ENCODE data around the gene GPR119.
"Not testable (repeated sequence)": the region's sequence is repeated elsewhere in the genome, so short reads cannot be mapped to it uniquely, and the experiment has no call there.

GPR119 gene

DNA sequence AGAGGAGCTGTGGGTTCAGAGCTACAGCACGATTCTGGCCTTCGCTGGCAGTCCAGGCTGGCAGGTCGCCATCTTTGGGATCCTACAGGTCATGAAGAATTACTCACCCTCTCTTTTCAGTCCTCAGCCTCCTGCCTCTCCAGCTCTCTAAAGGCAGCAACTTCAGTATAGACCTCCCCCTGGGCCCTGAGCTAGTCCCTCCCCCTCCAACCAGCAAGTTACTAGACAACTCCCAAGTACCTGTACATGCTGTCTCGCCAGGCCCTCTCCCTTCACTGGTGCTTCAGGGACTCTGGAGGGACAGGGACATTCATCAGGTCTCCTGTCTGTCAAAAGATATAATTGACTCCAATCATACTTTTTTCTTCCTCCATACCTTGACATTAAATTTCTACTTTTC, at the start of gene GPR119:
Gene GPR119 (minus strand): TSS at position 155 of the 400 bp plus-strand sequence. CDS start 227 bp downstream, outside the sequence.
- no peaks in the 10 kb centered on the region for H3K36me3 ChIP-seq (ENCODE audit: insufficient read depth, low read depth, low read length)
- H3K4me3 ChIP-seq (ENCODE audit: low read length): no peak within 1 kb of the TSS
- no peaks in the 10 kb centered on the region for H3K9me3 ChIP-seq (ENCODE audit: insufficient read depth, low read depth, low read length)
- H3K4me1 ChIP-seq (ENCODE audit: insufficient read depth, low read length): no peaks in the 10 kb centered on the region
- H3K9ac ChIP-seq (ENCODE audit: low read depth, low read length): no peak within 1 kb of the TSS
- no peak within 1 kb of the TSS for H3K27ac ChIP-seq (ENCODE audit: low read length)
- H3K27me3 ChIP-seq (ENCODE audit: insufficient read depth, low read length): no peaks in the 10 kb centered on the region

DNA sequence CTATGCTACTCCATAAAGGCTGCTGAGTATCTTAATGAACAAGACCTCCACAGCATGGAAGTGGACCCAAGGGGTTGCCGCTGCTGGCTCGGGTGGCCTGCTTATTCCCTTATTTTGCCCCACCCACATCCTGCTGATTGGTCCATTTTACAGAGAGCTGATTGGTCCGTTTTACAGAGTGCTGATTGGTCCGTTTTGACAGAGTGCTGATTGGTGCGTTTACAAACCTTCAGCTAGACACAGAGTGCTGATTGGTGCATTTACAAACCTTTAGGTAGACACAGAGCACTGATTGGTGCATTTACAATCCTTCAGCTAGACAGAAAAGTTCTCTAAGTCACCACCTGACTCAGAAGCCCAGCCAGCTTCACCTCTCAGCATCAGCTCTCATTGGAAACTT, 43.8 kb upstream of the GPR119 start:
- not testable (repeated sequence) for H3K27me3 ChIP-seq (ENCODE audit: insufficient read depth, low read length); H3K4me1 ChIP-seq (ENCODE audit: insufficient read depth, low read length); H3K4me3 ChIP-seq (ENCODE audit: low read length); H3K36me3 ChIP-seq (ENCODE audit: insufficient read depth, low read depth, low read length); H3K27ac ChIP-seq (ENCODE audit: low read length); H3K9me3 ChIP-seq (ENCODE audit: insufficient read depth, low read depth, low read length); H3K9ac ChIP-seq (ENCODE audit: low read depth, low read length)

DNA sequence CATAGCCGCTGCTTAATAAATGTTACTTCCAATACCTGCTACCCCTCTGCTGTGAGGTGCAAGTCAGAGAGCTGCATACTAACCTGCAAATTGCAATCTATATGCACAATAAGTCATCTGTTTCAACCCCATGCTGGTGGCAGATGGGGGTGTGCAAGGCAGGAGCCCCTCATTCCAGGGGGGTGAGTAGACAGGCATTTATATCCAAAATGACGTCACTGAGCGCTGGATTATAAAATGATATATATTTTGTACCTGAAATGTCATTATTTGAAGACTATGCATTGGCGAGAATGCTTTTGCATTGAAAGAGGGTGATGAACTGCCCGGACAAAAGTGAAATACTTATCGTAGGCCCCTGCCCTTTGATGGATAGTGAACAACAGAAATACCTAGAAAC, 41.1 kb upstream of the GPR119 start:
- H3K4me3 ChIP-seq (ENCODE audit: low read length): no peak overlapping the region
- no peaks in the 10 kb centered on the region for H3K4me1 ChIP-seq (ENCODE audit: insufficient read depth, low read length)
- H3K27me3 ChIP-seq (ENCODE audit: insufficient read depth, low read length): no peaks in the 10 kb centered on the region
- H3K36me3 ChIP-seq (ENCODE audit: insufficient read depth, low read depth, low read length): no peaks in the 10 kb centered on the region
- H3K9ac ChIP-seq (ENCODE audit: low read depth, low read length): no peak overlapping the region
- no peak overlapping the region for H3K27ac ChIP-seq (ENCODE audit: low read length)
- H3K9me3 ChIP-seq (ENCODE audit: insufficient read depth, low read depth, low read length): no peaks in the 10 kb centered on the region

DNA sequence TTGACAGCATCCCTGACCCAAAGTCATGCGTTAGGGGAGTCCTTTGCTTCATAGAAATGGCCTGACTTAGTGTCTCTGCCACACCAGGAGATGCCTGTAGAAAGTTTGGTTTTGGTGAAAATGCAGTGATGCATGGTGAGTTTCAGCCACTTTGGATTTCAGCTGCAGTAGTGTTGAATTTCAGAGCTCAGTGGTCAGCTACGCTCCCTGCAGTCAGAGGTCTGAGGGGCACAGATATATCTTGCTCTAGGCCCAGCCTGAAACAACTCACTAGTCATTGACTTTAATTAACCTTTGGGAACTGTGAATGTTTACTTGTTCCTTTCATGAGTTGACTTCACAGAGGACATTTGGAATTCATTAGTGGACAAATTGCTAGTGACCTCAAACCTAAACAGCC, 33.8 kb upstream of the GPR119 start:
- Histone ChIP-seq H3K4me1 (ENCODE audit: insufficient read depth, low read length) (peaks cover 7% of the 10 kb centered on the region; the same call in 1 of the 2 replicates), H3K27me3 (ENCODE audit: insufficient read depth, low read length) (no peaks in the 10 kb centered on the region), H3K9ac (ENCODE audit: low read depth, low read length) (no peak overlapping the region), H3K27ac (ENCODE audit: low read length) (no peak overlapping the region), H3K9me3 (ENCODE audit: insufficient read depth, low read depth, low read length) (no peaks in the 10 kb centered on the region), H3K4me3 (ENCODE audit: low read length) (no peak overlapping the region), H3K36me3 (ENCODE audit: insufficient read depth, low read depth, low read length) (0 out of 2 replicates have a peak, but pooled peaks cover 7% of the 10 kb centered on the region)

DNA sequence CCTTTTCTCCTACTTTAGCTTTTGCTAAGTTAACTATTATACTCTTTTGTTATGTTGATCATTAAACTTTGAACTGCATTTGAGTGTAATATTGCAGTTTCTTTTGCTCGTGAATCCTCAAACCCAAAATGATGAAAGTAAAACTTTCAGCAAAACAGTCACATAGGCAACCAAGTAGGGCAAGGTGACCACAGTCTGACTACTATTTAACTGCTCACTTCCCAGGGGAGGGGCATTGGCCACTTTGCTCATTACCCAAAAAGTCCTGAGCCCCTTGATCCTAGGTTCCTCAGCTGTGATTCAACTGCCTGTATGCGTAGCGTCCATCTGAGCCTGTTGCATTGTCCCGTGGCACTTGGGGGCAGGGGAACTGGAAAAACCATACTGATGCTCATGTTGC, 33.3 kb upstream of the GPR119 start:
- H3K4me1 ChIP-seq (ENCODE audit: insufficient read depth, low read length): peaks cover 7% of the 10 kb centered on the region; the same call in 1 of the 2 replicates
- H3K36me3 ChIP-seq (ENCODE audit: insufficient read depth, low read depth, low read length): 0 out of 2 replicates have a peak, but pooled peaks cover 9% of the 10 kb centered on the region
- no peak overlapping the region for H3K27ac ChIP-seq (ENCODE audit: low read length)
- no peak overlapping the region for H3K9ac ChIP-seq (ENCODE audit: low read depth, low read length)
- H3K27me3 ChIP-seq (ENCODE audit: insufficient read depth, low read length): no peaks in the 10 kb centered on the region
- H3K4me3 ChIP-seq (ENCODE audit: low read length): no peak overlapping the region
- H3K9me3 ChIP-seq (ENCODE audit: insufficient read depth, low read depth, low read length): no peaks in the 10 kb centered on the region

DNA sequence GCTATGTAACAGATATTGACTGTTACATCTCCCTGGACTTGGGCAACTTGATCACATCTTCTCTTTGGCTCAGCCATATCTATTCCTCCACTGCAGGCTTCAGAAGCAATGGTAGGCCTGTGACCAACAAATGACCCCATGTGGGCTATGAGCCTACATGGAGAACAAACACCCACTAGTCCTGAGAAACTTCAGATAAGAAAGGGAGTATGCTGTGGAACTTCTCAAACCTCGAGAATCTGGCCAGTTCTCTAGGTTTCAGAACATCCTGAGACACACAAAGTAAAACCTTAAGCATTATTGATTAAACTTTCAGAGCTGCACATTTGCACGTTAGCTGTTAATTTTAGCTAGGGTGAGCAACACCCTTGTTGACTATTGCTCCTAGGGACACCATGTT, 32.6 kb upstream of the GPR119 start:
- peaks cover 7% of the 10 kb centered on the region; the same call in 1 of the 2 replicates for H3K4me1 ChIP-seq (ENCODE audit: insufficient read depth, low read length)
- no peak overlapping the region for H3K9ac ChIP-seq (ENCODE audit: low read depth, low read length)
- no peaks in the 10 kb centered on the region for H3K9me3 ChIP-seq (ENCODE audit: insufficient read depth, low read depth, low read length)
- no peaks in the 10 kb centered on the region for H3K27me3 ChIP-seq (ENCODE audit: insufficient read depth, low read length)
- H3K36me3 ChIP-seq (ENCODE audit: insufficient read depth, low read depth, low read length): 0 out of 2 replicates have a peak, but pooled peaks cover 9% of the 10 kb centered on the region
- H3K4me3 ChIP-seq (ENCODE audit: low read length): no peak overlapping the region
- H3K27ac ChIP-seq (ENCODE audit: low read length): no peak overlapping the region

DNA sequence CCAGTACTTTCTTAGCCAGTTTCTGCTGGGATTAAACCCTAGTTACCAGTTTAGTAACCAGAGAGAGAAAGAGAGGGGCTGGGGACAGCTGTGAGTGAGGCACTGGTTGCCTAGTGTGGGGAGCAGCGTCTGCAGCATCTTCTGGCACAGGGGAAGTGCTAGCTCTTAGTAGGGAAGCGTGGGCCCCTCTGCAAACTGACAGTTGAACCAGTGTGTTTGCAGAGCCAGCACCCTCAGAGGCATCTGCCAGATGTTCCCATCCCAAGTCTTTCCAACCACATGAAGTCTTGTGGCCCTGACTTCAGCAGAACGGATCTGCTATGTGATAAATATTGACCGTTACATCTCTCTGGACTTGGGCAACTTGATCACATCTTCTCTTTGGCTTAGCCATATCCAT, 31.3 kb upstream of the GPR119 start:
- Histone ChIP-seq H3K9me3 (ENCODE audit: insufficient read depth, low read depth, low read length) (no peaks in the 10 kb centered on the region), H3K36me3 (ENCODE audit: insufficient read depth, low read depth, low read length) (0 out of 2 replicates have a peak, but pooled peaks cover 15% of the 10 kb centered on the region), H3K27ac (ENCODE audit: low read length) (no peak overlapping the region), H3K27me3 (ENCODE audit: insufficient read depth, low read length) (no peaks in the 10 kb centered on the region), H3K4me3 (ENCODE audit: low read length) (no peak overlapping the region), H3K4me1 (ENCODE audit: insufficient read depth, low read length) (peaks cover 7% of the 10 kb centered on the region; the same call in 1 of the 2 replicates), H3K9ac (ENCODE audit: low read depth, low read length) (no peak overlapping the region)

DNA sequence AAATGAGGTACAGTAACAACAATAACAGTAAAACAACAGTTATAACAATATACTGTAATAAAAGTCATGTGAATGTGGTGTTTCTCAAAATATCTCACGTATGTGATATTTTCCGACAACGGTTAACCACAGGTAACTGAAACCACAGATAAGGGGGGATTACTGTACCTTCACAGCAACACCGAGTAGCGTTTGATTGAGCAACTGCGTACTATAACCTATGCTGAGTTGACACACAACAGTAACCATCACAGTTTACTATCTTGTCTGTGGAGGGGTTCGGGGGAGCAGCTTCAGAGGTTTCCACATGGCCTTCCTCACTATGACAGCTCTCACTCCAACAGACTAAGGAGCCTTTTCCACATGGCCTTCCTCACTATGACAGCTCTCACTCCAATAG, 29.7 kb upstream of the GPR119 start:
- Histone ChIP-seq H3K36me3 (ENCODE audit: insufficient read depth, low read depth, low read length) (peaks cover 24% of the 10 kb centered on the region), H3K9ac (ENCODE audit: low read depth, low read length) (no peak overlapping the region), H3K9me3 (ENCODE audit: insufficient read depth, low read depth, low read length) (no peaks in the 10 kb centered on the region), H3K27ac (ENCODE audit: low read length) (no peak overlapping the region), H3K4me3 (ENCODE audit: low read length) (no peak overlapping the region), H3K27me3 (ENCODE audit: insufficient read depth, low read length) (no peaks in the 10 kb centered on the region), H3K4me1 (ENCODE audit: insufficient read depth, low read length) (peaks cover 7% of the 10 kb centered on the region; the same call in 1 of the 2 replicates)

DNA sequence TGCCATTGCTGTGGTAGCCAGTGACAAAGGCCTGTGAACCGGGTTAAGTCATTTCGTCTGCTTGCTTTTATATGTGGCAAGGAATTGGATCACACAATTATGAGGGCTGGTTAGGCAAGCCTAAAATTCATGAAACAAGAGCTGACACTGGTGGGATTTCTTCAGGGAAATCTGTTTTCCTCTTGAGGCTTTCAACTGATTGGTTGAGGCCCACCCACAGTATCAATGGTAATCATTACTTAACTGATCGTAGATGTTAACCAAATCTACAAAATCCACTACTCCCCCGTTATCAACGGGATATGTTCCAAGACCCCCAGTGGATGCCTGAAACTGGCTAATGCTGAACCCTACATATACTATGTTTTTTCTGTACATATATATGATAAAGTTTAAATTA, 29.3 kb upstream of the GPR119 start:
- Histone ChIP-seq H3K4me1 (ENCODE audit: insufficient read depth, low read length) (peaks cover 7% of the 10 kb centered on the region; the same call in 1 of the 2 replicates), H3K9me3 (ENCODE audit: insufficient read depth, low read depth, low read length) (no peaks in the 10 kb centered on the region), H3K4me3 (ENCODE audit: low read length) (no peak overlapping the region), H3K27me3 (ENCODE audit: insufficient read depth, low read length) (no peaks in the 10 kb centered on the region), H3K36me3 (ENCODE audit: insufficient read depth, low read depth, low read length) (peaks cover 26% of the 10 kb centered on the region), H3K9ac (ENCODE audit: low read depth, low read length) (no peak overlapping the region), H3K27ac (ENCODE audit: low read length) (no peak overlapping the region)

DNA sequence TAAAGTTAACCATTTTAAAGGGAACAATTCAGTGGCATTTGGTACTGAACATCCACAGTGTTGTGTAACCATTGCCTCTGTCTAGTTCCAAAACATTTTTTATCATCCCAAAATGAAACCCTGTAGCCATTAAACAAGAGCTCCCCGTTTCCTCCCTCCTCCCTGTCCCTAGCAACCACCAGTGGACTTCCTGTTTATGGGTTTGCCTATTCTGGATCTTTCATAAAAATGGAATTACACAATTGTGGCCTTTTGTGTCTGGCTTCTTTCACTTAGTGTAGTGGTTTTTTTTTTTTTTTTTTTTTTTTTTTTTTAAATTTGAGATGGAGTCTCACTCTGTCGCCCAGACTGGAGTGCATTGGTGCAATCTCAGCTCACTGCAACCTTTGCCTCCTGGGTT, 27.9 kb upstream of the GPR119 start:
- Histone ChIP-seq H3K4me3 (ENCODE audit: low read length) (no peak overlapping the region), H3K36me3 (ENCODE audit: insufficient read depth, low read depth, low read length) (peaks cover 37% of the 10 kb centered on the region), H3K27ac (ENCODE audit: low read length) (no peak overlapping the region)

DNA sequence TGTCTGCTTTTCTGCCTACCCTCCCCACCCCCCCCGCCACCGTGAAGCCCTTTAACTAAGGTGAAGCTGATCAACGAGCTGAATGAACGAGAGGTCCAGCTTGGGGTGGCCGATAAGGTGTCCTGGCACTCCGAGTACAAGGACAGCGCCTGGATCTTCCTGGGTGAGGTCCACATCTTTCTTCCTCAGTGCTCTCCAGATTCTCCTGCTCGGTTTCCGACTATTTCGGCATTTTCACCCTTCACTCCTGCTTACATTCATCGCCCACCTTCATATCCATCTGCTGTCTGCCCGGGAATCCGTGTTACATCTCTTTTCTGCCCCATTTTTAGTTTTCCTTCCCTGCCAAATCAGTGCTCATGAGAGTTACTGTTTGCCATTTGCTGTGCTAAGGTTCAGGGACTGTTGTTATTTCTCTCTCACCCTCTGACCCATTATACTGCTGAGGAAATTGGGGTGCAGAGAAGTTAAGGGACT, 16.8 kb upstream of the GPR119 start:
- Histone ChIP-seq H3K4me3 (ENCODE audit: low read length) (peak overlapping the region; percentile 98), H3K4me1 (ENCODE audit: insufficient read depth, low read length) (no peaks in the 10 kb centered on the region), H3K36me3 (ENCODE audit: insufficient read depth, low read depth, low read length) (peaks cover 13% of the 10 kb centered on the region; the same call in 1 of the 2 replicates), H3K9me3 (ENCODE audit: insufficient read depth, low read depth, low read length) (no peaks in the 10 kb centered on the region), H3K9ac (ENCODE audit: low read depth, low read length) (peak overlapping the region; percentile 97; the same call in 1 of the 2 replicates), H3K27ac (ENCODE audit: low read length) (no peak overlapping the region), H3K27me3 (ENCODE audit: insufficient read depth, low read length) (peaks cover 13% of the 10 kb centered on the region; the same call in 1 of the 2 replicates)

More for the DNA sequence above, 27.9 kb upstream of the GPR119 start:
- no peaks in the 10 kb centered on the region for H3K27me3 ChIP-seq (ENCODE audit: insufficient read depth, low read length)
- no peaks in the 10 kb centered on the region for H3K9me3 ChIP-seq (ENCODE audit: insufficient read depth, low read depth, low read length)
- H3K4me1 ChIP-seq (ENCODE audit: insufficient read depth, low read length): no peaks in the 10 kb centered on the region
- no peak overlapping the region for H3K9ac ChIP-seq (ENCODE audit: low read depth, low read length)

DNA sequence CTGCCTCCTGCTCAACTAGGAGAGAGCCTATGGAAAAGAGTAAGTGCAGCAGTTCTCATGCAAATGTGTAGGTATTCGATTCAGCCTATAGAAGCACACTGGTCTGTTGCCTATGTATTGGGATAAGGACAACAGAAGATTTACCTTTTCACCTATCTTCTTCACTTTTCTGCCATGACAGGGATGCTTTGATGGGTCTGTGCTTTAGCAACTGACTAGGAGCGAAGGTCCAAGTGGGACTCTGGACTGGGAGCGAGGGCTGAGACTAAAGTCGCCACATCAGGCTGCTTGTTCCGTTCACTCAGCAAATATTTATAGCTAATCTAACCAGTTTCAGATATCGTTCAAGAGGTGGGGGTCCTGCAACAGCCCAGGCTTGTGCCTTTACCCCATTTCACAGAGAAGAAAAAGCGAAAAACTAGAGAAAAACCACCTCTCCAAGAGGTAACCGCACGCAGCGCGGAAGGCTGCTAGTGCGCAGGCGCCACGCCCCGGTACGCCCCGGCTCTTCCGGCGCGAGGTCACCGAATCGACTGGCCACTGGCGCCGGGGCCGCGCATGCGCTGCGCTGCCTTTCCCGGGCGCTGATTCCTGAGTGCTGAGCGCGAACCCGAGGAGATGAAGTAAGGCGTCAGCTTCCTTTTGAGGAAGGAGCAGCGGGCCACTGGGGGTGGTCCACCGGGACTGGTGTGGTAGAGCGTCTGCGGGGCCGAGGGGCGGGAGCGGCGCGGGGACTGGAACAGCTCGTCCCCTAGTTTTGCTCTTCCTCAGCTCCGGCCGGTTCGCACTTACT, 16.1 kb upstream of the GPR119 start, which contains the start of gene RBMX2:
Gene RBMX2 (plus strand): TSS at position 573 of the 793 bp plus-strand sequence. CDS start 46 bp downstream, at position 619.
- Histone ChIP-seq H3K9me3 (ENCODE audit: insufficient read depth, low read depth, low read length) (no peaks in the 10 kb centered on the region), H3K36me3 (ENCODE audit: insufficient read depth, low read depth, low read length) (peaks cover 13% of the 10 kb centered on the region; the same call in 1 of the 2 replicates), H3K27me3 (ENCODE audit: insufficient read depth, low read length) (peaks cover 13% of the 10 kb centered on the region), H3K4me3 (ENCODE audit: low read length) (peak within 1 kb of the TSS; percentile 98), H3K9ac (ENCODE audit: low read depth, low read length) (peak within 1 kb of the TSS; percentile 97), H3K4me1 (ENCODE audit: insufficient read depth, low read length) (no peaks in the 10 kb centered on the region), H3K27ac (ENCODE audit: low read length) (peak within 1 kb of the TSS; percentile 81)
